Right lobe of liver (tissue), 6 donors: ENCODE measurements around the gene ZNF451. TPM values are rescaled to one million over a fixed set of nuclear protein-coding genes. Genes with fewer than 3 reads are reported as not detected.

Experiments
- ATAC-seq, 4 donors: fragments of 200-7000 bp; cut with Tn5 transposase; one replicate each; pipeline ENCODE4 v1.9.1; 2020; ENCODE audit warnings: mild to moderate bottlenecking in 4 of 4, moderate library complexity in 4 of 4
- DNase-seq, 3 donors: peaks; one replicate each; pipeline ENCODE4 v3.0.0-alpha.2; 2020
- H3K27ac ChIP-seq, 3 donors: fragments of 200-600 bp; one replicate each; pipeline ENCODE4 v1.8.0; 2022
- H3K27me3 ChIP-seq, 2 donors: fragments of 200-600 bp; one replicate each; pipeline ENCODE4 v1.8.0; 2022
- H3K36me3 ChIP-seq, 4 donors: fragments of 200-600 bp; sonication (generic) in 1 of 4; one replicate each; pipeline versions ENCODE4 v1.5.1 to v1.8.0; 2017 to 2022; ENCODE audit warnings: control low read depth in 1 of 4
- H3K4me1 ChIP-seq, 4 donors: fragments of 200-600 bp; sonication (generic) in 1 of 4; one replicate each; pipeline versions ENCODE4 v1.5.1 to v1.8.0; 2017 to 2022; ENCODE audit warnings: control low read depth in 1 of 4
- H3K4me3 ChIP-seq, 3 donors: fragments of 200-600 bp; one replicate each; pipeline ENCODE4 v1.8.0; 2022
- H3K9me3 ChIP-seq, 4 donors: fragments of 200-600 bp; sonication (generic) in 1 of 4; one replicate each; pipeline versions ENCODE4 v1.5.1 to v1.8.0; 2017 to 2022; ENCODE audit warnings: control low read depth in 1 of 4
- POLR2A ChIP-seq: fragments of 450-650 bp; IDR thresholded peaks from one replicate; pipeline ENCODE4 v1.6.1; 2017; ENCODE audit warnings: antibody characterized with exemption, mild to moderate bottlenecking
- WGBS: methylation state at CpG from one replicate; pipeline ENCODE4 v1.1.6; 2018; ENCODE audit warnings: low coverage, low lambda C conversion rate; ENCODE audit not compliant: insufficient coverage; ENCODE audit errors: missing lambda C conversion rate; 5-methylcytosine and 5-hydroxymethylcytosine counted together
- intact Hi-C, 2 donors: fragments of 100-400 bp; cut with DNase I; formaldehyde crosslinking; loops; one replicate each; pipeline versions ENCODE4 v1.11.2 to v1.14.1; 2022
- total RNA-seq, 6 experiments: library from RNA; depleted of rRNA in 2 of 6; stranded (reverse); fragments of >200 nt in 2 of 6; fragmentation: NEBNext Ultra II Directional in 3 of 6; extraction: Animal tissue kit (Norgen Biotek cat#: 25700) in 3 of 6; gene quantifications; one replicate each; pipeline versions ENCODE4 v1.1.0 to v1.2.4, GENCODE V29; 2016 to 2023
- TF ChIP-seq, protein P1 (sequence below), 4 donors: fragments of 200-600 bp in 3 of 4; fragments of 450-650 bp in 1 of 4; IDR thresholded peaks; one replicate each; pipeline versions ENCODE4 v1.5.1 to v1.8.0; 2016 to 2022; ENCODE audit warnings: antibody characterized with exemption in 4 of 4, mild to moderate bottlenecking in 2 of 4
- donor health status: DM: no; HTN: yes; CAD: no.
- donor health status: DM: no; HTN: no; CAD: no.
- donor health status: DM: no; HTN: no; CAD: no.
- donor health status: DM: no; HTN: yes; CAD: no.
- donor health status: DM: no; HTN: yes; CAD: no.

The ZNF451 gene
- total RNA-seq, 6 experiments from 2014 or later = 14.4 to 24.9 (median 19.1) TPM

DNA sequence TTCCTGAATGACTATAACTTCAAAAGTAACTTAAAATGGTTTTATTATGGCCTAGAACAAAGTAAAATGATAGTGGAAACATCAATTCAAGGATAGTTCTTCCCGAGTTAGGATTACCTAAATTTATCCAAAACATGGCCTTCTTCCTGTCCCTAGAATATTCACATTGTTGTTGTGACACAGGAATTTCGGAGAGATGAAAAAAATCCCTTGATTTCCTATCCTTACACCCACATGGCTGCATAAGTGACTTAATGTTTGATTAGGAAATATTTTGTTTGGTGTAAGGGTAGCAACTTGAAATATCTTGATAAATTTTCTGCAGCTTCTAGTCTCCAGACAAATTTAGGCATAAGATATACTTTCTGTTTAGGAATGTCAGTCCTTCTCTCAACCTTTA, 27.8 kb downstream of the ZNF451 start:
- H3K4me1 ChIP-seq = no peaks in the 10 kb centered on the region
- H3K27me3 ChIP-seq = no peaks in the 10 kb centered on the region
- H3K36me3 ChIP-seq = no peaks in the 10 kb centered on the region
- DNase-seq (no peak), ATAC-seq (no peak)
- no peak overlapping the region for H3K27ac ChIP-seq
- TF ChIP-seq POLR2A = no peak
- TF ChIP-seq, protein P1, sequence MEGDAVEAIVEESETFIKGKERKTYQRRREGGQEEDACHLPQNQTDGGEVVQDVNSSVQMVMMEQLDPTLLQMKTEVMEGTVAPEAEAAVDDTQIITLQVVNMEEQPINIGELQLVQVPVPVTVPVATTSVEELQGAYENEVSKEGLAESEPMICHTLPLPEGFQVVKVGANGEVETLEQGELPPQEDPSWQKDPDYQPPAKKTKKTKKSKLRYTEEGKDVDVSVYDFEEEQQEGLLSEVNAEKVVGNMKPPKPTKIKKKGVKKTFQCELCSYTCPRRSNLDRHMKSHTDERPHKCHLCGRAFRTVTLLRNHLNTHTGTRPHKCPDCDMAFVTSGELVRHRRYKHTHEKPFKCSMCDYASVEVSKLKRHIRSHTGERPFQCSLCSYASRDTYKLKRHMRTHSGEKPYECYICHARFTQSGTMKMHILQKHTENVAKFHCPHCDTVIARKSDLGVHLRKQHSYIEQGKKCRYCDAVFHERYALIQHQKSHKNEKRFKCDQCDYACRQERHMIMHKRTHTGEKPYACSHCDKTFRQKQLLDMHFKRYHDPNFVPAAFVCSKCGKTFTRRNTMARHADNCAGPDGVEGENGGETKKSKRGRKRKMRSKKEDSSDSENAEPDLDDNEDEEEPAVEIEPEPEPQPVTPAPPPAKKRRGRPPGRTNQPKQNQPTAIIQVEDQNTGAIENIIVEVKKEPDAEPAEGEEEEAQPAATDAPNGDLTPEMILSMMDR (IDR thresholded peaks at IDR 0.05) = no peak
- intact Hi-C loops = no loop called here
- H3K4me3 ChIP-seq = no peak overlapping the region
- H3K9me3 ChIP-seq = no peaks in the 10 kb centered on the region
- WGBS = 73% methylated on average over 2 of the region's 2 CpGs

DNA sequence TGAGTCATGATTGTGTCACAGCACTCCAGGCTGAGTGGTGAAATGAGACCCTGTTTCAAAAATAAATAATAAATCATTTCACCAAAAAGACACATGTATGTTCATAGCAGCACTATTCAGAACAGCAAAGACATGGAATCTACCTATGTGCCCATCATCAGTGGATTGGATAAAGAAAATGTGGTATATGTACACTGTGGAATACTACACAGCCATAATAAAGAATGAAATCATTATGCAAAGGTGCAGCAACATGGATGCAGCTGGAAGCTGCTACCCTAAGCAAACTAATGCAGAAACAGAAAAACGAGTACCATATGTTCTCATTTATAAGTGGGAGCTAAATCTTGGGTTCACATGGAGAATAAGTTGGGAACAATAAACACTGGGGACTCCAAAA, 33.1 kb downstream of the ZNF451 start:
- intact Hi-C loops = no loop called here
- ATAC-seq = no peak
- no peak for DNase-seq
- WGBS = 90% methylated on average over 1 of the region's 1 CpG
- Histone ChIP-seq H3K27me3 (no peaks in the 10 kb centered on the region), H3K4me3 (no peak overlapping the region), H3K36me3 (no peaks in the 10 kb centered on the region), H3K4me1 (no peaks in the 10 kb centered on the region), H3K27ac (no peak overlapping the region), H3K9me3 (no peaks in the 10 kb centered on the region)
- no peak for TF ChIP-seq POLR2A
- TF ChIP-seq, protein P1 (IDR thresholded peaks at IDR 0.05) = no peak

DNA sequence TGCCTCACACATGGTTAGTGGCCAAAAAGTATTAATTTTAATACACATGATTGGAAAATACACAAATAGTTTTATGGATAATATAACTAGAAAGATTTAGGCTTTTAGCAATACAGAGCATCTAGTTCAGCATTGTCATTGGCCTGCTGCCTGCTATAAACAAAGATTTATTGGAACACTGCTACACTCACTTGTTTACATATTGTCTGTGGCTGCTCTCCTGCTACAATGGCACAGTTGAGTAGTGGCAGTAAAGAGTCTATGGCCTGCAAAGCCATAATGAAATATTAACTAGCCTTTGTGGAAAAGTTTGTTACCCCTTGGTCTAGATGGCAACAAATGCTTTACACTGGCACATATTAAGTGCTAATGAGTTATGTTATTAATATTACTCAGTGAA, 37.8 kb downstream of the ZNF451 start:
- Histone ChIP-seq H3K27me3 (no peaks in the 10 kb centered on the region), H3K4me1 (no peaks in the 10 kb centered on the region), H3K36me3 (peaks cover 0 to under 1% (median 0%) of the 10 kb centered on the region in 4 donors), H3K4me3 (no peak overlapping the region), H3K27ac (no peak overlapping the region), H3K9me3 (no peaks in the 10 kb centered on the region)
- intact Hi-C loops = no loop called here
- no peak for DNase-seq
- ATAC-seq = peak in 3 of 4 donors; percentile 46 to 76 (median 60)
- TF ChIP-seq, protein P1 (IDR thresholded peaks at IDR 0.05) = no peak
- no peak for TF ChIP-seq POLR2A

DNA sequence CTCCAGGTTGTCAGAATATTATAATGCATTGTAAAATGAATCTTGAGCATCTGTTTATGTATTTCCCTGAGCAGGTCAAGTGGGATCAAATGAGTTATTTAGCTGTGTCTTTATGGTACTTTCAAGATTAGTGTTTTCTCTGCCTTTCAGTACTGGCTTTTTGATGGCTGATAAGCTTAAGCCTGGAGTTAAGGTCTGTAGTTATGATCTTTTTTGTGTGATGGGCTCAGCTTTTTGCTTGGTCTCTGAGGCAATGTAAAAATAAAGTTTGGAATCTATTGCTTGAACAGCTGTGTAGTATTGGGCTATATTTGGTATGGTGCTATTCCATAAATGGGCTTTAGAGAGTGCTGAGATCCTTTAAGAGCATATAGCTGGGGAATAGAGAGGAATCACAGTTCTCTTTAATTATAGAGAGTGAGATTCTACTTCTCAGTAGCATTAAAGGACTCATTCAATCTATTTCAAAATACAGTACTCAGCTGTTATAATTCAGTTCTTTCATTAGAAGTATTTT, 40.7 kb downstream of the ZNF451 start:
- no peak for ATAC-seq
- no peaks in the 10 kb centered on the region for H3K9me3 ChIP-seq
- no peak overlapping the region for H3K4me3 ChIP-seq
- intact Hi-C loops = no loop called here
- DNase-seq = no peak
- no peak for TF ChIP-seq POLR2A
- TF ChIP-seq, protein P1 (IDR thresholded peaks at IDR 0.05) = no peak
- no peak overlapping the region for H3K27ac ChIP-seq
- H3K36me3 ChIP-seq = peaks cover 0 to 28% (median 0%) of the 10 kb centered on the region in 4 donors
- H3K4me1 ChIP-seq = no peaks in the 10 kb centered on the region
- H3K27me3 ChIP-seq = no peaks in the 10 kb centered on the region

DNA sequence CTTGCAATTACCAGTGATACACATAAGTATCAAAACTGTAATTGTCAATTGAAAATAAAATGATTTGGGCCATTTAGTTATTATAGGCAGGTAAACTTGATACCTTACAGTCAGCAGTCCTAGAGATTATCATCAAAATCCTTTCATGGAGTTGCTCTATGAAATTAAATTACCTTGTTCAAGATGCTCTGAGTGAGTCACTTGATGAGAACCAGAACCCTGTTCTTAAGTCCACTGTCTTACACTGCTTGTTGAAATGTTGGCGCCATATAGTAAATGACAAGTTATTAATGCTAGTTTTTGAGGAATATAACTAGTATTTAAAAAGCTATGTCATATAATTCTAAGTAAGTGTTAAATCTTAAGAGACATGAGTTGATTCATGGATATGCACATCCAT, 45.0 kb downstream of the ZNF451 start:
- H3K27ac ChIP-seq = no peak overlapping the region
- no peaks in the 10 kb centered on the region for H3K27me3 ChIP-seq
- no peaks in the 10 kb centered on the region for H3K9me3 ChIP-seq
- TF ChIP-seq, protein P1 (IDR thresholded peaks at IDR 0.05) = no peak
- TF ChIP-seq POLR2A = no peak
- 92% methylated on average over 1 of the region's 1 CpG for WGBS
- intact Hi-C loops = no loop called here
- DNase-seq = no peak
- peaks cover 0 to 28% (median 0%) of the 10 kb centered on the region in 4 donors for H3K36me3 ChIP-seq
- H3K4me3 ChIP-seq = no peak overlapping the region
- no peak for ATAC-seq
- no peaks in the 10 kb centered on the region for H3K4me1 ChIP-seq
